ENCODE measurements around the gene RBM17.
A peak's percentile ranks its signal among the peaks of the same experiment; 100 is the strongest.
"Not testable (repeated sequence)": the region's sequence is repeated elsewhere in the genome, so short reads cannot be mapped to it uniquely, and the experiment has no call there.

Gene RBM17

DNA sequence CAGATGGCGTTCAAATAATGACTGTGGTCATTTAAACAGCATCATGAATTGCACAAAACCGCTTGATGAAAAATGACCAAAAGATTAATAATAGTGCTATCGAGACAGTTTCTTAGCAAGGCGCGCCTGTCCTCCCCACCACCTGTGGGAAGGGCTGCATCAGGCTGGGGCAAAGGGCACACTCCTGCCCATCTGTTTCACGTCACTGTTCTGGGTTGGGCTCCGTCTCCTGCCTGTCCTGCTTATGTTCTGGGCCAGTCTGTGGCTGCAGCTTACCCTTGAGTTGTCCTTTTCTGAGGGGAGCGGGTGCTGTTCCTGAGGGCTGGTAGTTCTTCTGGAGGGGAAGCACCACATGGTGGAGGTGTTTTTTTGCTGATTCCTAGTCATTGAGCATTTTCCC lies 13.3 kb downstream of the RBM17 start:
- Histone ChIP-seq H3K36me3 (ENCODE audit: insufficient read depth, low read length) (peaks cover 88% of the 10 kb centered on the region), H3K79me2 (ENCODE audit: insufficient read depth, low read length) (peaks cover 59% of the 10 kb centered on the region), H3K4me1 (ENCODE audit: insufficient read depth, low read length, severe bottlenecking) (peaks cover 25% of the 10 kb centered on the region)

DNA sequence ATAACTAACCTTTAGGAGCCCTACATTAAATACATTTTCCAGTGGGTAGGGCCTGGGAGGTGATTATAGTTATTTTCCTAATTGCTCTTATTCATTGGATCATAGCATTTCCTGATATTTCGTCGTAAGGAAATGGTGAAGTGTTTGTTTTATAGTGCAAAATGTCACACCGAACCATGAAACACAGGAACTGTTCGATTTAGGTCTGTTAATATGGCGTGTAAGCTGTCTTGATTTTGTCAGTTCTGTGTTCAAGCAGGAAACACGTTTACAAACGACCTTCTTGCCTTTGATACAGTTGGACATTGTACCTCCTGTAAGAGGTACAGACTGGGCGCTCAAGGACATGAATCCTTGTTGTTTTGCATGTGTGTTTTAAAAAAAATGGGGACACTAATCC lies 14.8 kb downstream of the RBM17 start:
- Histone ChIP-seq H2AFZ (ENCODE audit: low read length) (no peak overlapping the region), H3K27ac (ENCODE audit: low read depth, low read length, poor library complexity, severe bottlenecking) (no peak overlapping the region), H3K27me3 (ENCODE audit: insufficient read depth, low read length) (no peaks in the 10 kb centered on the region), H3K9me2 (ENCODE audit: low read depth, low read length) (no peaks in the 10 kb centered on the region), H3K4me3 (ENCODE audit: low read depth, low read length, poor library complexity, severe bottlenecking) (no peak overlapping the region), H3K9me3 (ENCODE audit: low read length) (no peaks in the 10 kb centered on the region), H3K4me2 (ENCODE audit: low read length) (no peak overlapping the region), H3K4me1 (ENCODE audit: insufficient read depth, low read length, severe bottlenecking) (peaks cover 34% of the 10 kb centered on the region), H3K79me2 (ENCODE audit: insufficient read depth, low read length) (peaks cover 47% of the 10 kb centered on the region), H3K36me3 (ENCODE audit: insufficient read depth, low read length) (peaks cover 87% of the 10 kb centered on the region), H4K20me1 (ENCODE audit: insufficient read depth, low read length) (no peaks in the 10 kb centered on the region), H3K9ac (ENCODE audit: low read length) (no peak overlapping the region), H3F3A (ENCODE audit: insufficient read depth, low read length) (0 out of 2 replicates have a peak, but pooled peaks cover 3% of the 10 kb centered on the region)
- TF ChIP-seq EZH2 (IDR thresholded peaks at IDR 0.05; ENCODE audit: borderline replicate concordance, low read length), result no peak
- TF ChIP-seq, protein P1, sequence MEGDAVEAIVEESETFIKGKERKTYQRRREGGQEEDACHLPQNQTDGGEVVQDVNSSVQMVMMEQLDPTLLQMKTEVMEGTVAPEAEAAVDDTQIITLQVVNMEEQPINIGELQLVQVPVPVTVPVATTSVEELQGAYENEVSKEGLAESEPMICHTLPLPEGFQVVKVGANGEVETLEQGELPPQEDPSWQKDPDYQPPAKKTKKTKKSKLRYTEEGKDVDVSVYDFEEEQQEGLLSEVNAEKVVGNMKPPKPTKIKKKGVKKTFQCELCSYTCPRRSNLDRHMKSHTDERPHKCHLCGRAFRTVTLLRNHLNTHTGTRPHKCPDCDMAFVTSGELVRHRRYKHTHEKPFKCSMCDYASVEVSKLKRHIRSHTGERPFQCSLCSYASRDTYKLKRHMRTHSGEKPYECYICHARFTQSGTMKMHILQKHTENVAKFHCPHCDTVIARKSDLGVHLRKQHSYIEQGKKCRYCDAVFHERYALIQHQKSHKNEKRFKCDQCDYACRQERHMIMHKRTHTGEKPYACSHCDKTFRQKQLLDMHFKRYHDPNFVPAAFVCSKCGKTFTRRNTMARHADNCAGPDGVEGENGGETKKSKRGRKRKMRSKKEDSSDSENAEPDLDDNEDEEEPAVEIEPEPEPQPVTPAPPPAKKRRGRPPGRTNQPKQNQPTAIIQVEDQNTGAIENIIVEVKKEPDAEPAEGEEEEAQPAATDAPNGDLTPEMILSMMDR (IDR thresholded peaks at IDR 0.05; ENCODE audit: low read length), result no peak

More for the DNA sequence above, 13.3 kb downstream of the RBM17 start:
- H3K27ac ChIP-seq (ENCODE audit: low read depth, low read length, poor library complexity, severe bottlenecking), result peak overlapping the region; percentile 87
- H3K9me2 ChIP-seq (ENCODE audit: low read depth, low read length), result no peaks in the 10 kb centered on the region
- no peak overlapping the region for H3K9ac ChIP-seq (ENCODE audit: low read length)
- H3F3A ChIP-seq (ENCODE audit: insufficient read depth, low read length), result 0 out of 2 replicates have a peak, but pooled peaks cover 3% of the 10 kb centered on the region
- no peak overlapping the region for H3K4me3 ChIP-seq (ENCODE audit: low read depth, low read length, poor library complexity, severe bottlenecking)
- H3K27me3 ChIP-seq (ENCODE audit: insufficient read depth, low read length), result no peaks in the 10 kb centered on the region
- no peaks in the 10 kb centered on the region for H3K9me3 ChIP-seq (ENCODE audit: low read length)
- no peak overlapping the region for H2AFZ ChIP-seq (ENCODE audit: low read length)
- TF ChIP-seq, protein P1 (IDR thresholded peaks at IDR 0.05; ENCODE audit: low read length), result no peak
- TF ChIP-seq EZH2 (IDR thresholded peaks at IDR 0.05; ENCODE audit: borderline replicate concordance, low read length), result no peak
- H3K4me2 ChIP-seq (ENCODE audit: low read length), result no peak overlapping the region; the same call in 1 of the 2 replicates
- H4K20me1 ChIP-seq (ENCODE audit: insufficient read depth, low read length), result no peaks in the 10 kb centered on the region

DNA sequence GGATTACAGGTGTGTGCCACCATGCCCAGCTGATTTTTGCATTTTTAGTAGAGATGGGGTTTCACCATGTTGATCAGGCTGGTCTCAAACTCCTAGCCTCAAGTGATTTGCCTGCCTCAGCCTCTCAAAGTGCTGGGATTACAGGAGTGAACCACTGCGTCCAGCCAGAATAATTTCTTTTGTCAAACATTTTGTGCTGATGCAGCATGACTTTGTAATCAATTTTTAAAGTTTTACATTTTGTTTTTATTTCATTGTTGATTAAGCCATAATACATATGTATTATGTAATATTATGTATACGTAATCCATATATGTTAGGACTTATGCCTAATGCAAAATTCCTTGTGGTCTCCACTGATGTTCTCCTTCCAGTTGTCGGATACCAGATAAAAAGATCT lies 18.8 kb downstream of the RBM17 start:
- H3K79me2 ChIP-seq (ENCODE audit: insufficient read depth, low read length), result peaks cover 18% of the 10 kb centered on the region
- H3K27ac ChIP-seq (ENCODE audit: low read depth, low read length, poor library complexity, severe bottlenecking); H3K9ac ChIP-seq (ENCODE audit: low read length); H3K9me3 ChIP-seq (ENCODE audit: low read length); H3F3A ChIP-seq (ENCODE audit: insufficient read depth, low read length); H3K4me3 ChIP-seq (ENCODE audit: low read depth, low read length, poor library complexity, severe bottlenecking); H3K4me2 ChIP-seq (ENCODE audit: low read length); H2AFZ ChIP-seq (ENCODE audit: low read length); H3K27me3 ChIP-seq (ENCODE audit: insufficient read depth, low read length); H4K20me1 ChIP-seq (ENCODE audit: insufficient read depth, low read length); H3K9me2 ChIP-seq (ENCODE audit: low read depth, low read length): not testable (repeated sequence)
- peaks cover 15% of the 10 kb centered on the region for H3K4me1 ChIP-seq (ENCODE audit: insufficient read depth, low read length, severe bottlenecking)
- H3K36me3 ChIP-seq (ENCODE audit: insufficient read depth, low read length), result peaks cover 94% of the 10 kb centered on the region

DNA sequence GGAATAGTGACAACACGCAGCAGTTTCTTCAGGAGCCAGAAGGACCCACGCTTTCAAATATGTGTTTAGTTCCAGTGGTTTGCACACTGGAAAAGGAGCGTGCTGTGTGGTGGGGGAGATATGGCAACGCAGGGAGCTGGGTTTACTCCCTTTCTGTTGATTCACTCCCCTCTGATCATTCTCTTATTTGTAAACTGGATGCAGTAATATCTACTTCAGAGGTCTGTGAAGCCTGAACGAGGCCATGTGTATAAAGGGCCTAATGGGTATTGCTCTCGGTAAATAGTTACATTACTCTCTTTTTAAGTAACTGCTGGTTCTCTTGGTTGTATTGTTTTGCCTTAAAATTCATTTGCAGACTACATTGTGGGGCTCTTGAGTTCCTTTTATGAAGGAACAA lies 19.2 kb downstream of the RBM17 start:
- Histone ChIP-seq H4K20me1 (ENCODE audit: insufficient read depth, low read length) (no peaks in the 10 kb centered on the region), H3K4me1 (ENCODE audit: insufficient read depth, low read length, severe bottlenecking) (peaks cover 15% of the 10 kb centered on the region), H3K9me2 (ENCODE audit: low read depth, low read length) (no peaks in the 10 kb centered on the region), H3K79me2 (ENCODE audit: insufficient read depth, low read length) (peaks cover 13% of the 10 kb centered on the region), H2AFZ (ENCODE audit: low read length) (no peak overlapping the region), H3K9me3 (ENCODE audit: low read length) (no peaks in the 10 kb centered on the region), H3K9ac (ENCODE audit: low read length) (no peak overlapping the region), H3F3A (ENCODE audit: insufficient read depth, low read length) (no peaks in the 10 kb centered on the region), H3K4me3 (ENCODE audit: low read depth, low read length, poor library complexity, severe bottlenecking) (no peak overlapping the region), H3K27ac (ENCODE audit: low read depth, low read length, poor library complexity, severe bottlenecking) (peak overlapping the region; percentile 74), H3K36me3 (ENCODE audit: insufficient read depth, low read length) (peaks cover 94% of the 10 kb centered on the region), H3K27me3 (ENCODE audit: insufficient read depth, low read length) (no peaks in the 10 kb centered on the region), H3K4me2 (ENCODE audit: low read length) (no peak overlapping the region)
- TF ChIP-seq, protein P1 (IDR thresholded peaks at IDR 0.05; ENCODE audit: low read length), result no peak
- TF ChIP-seq EZH2 (IDR thresholded peaks at IDR 0.05; ENCODE audit: borderline replicate concordance, low read length), result no peak

All from OCI-LY1 (cell line).